MCF 10A (cell line): Measurements from ENCODE around the gene NARS2. TPM values are rescaled to one million over a fixed set of nuclear protein-coding genes. Genes with fewer than 3 reads are reported as not detected.
"Not testable (repeated sequence)": the region's sequence is repeated elsewhere in the genome, so short reads cannot be mapped to it uniquely, and the experiment has no call there.

Experiments used
- BruUV-seq: library from RNA; stranded (reverse); fragments of 400-500 nt; replicated peaks from 2 replicates; lab custom pipeline; 2021; lab: Mats Ljungman, UMichigan
- CTCF ChIA-PET: fragments of 300-600 bp; sonication (Branson Sonifier 250); formaldehyde crosslinking; extraction: SDS; loops from one replicate; lab custom pipeline; 2021; ENCODE audit warnings: antibody characterized with exemption, inconsistent platforms; lab: Yijun Ruan, JAX
- POLR2A ChIA-PET: fragments of 300-600, 350-650 bp; sonication (Branson Sonifier 250); formaldehyde crosslinking; extraction: SDS; loops from one replicate; lab custom pipeline; 2020; ENCODE audit warnings: antibody characterized with exemption, inconsistent platforms; lab: Yijun Ruan, JAX
- DNase-seq: peaks from one replicate; pipeline ENCODE4 v3.0.0-alpha.2; 2018; ENCODE audit not compliant: unreplicated experiment
- H3K27ac Mint-ChIP-seq: one replicate; pipeline ENCODE4 v1.8.0; 2022; ENCODE audit warnings: mild to moderate bottlenecking, low read depth, mixed read lengths; ENCODE audit not compliant: unreplicated experiment
- H3K27me3 Mint-ChIP-seq: one replicate; pipeline ENCODE4 v1.8.0; 2022; ENCODE audit warnings: mixed read lengths; ENCODE audit not compliant: insufficient read depth, unreplicated experiment
- H3K36me3 Mint-ChIP-seq: one replicate; pipeline ENCODE4 v1.8.0; 2022; ENCODE audit warnings: mild to moderate bottlenecking, moderate library complexity, mixed read lengths; ENCODE audit not compliant: insufficient read depth, unreplicated experiment
- H3K4me1 Mint-ChIP-seq: one replicate; pipeline ENCODE4 v1.8.0; 2022; ENCODE audit warnings: mixed read lengths; ENCODE audit not compliant: insufficient read depth, unreplicated experiment
- H3K4me3 Mint-ChIP-seq: one replicate; pipeline ENCODE4 v1.8.0; 2022; ENCODE audit warnings: mild to moderate bottlenecking, moderate library complexity, mixed read lengths; ENCODE audit not compliant: unreplicated experiment
- H3K9me3 Mint-ChIP-seq: one replicate; pipeline ENCODE4 v1.8.0; 2022; ENCODE audit warnings: mixed read lengths; ENCODE audit not compliant: unreplicated experiment
- intact Hi-C: fragments of 100-400 bp; cut with micrococcal nuclease; formaldehyde crosslinking; loops from 2 replicates; pipeline ENCODE4 v1.14.1; 2022
- total RNA-seq: library from RNA; stranded (reverse); gene quantifications from 2 replicates; pipeline ENCODE4 v1.2.3, GENCODE V29; 2022
- TF ChIP-seq, protein P1 (sequence below): fragments of 200-600 bp; IDR thresholded peaks from one replicate; pipeline ENCODE4 v1.8.0; 2022; ENCODE audit warnings: antibody characterized with exemption, mild to moderate bottlenecking; ENCODE audit not compliant: unreplicated experiment

NARS2 gene
- total RNA-seq, 1 experiment from 2014 or later = 24.6 TPM

DNA sequence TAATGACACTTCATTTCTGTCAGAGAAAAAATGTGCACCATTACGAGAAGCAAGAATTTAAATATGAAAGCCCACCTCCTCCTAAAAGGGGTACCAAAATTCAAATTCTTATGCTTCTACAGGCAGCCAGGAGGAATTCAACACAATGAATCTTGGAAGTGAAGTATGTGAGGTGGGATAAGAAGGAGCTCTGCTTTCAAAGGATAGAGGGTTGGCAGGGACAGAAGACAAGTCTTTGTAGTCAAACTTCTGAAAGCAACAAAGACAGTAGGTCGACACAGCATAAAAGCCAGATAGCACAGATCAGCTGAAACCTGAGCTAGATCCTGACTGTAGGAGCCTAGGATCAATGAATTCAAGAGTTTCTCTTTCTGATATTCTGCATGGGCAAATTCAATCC is 17.4 kb downstream of the NARS2 start:
- no peak overlapping the region for H3K4me3 Mint-ChIP-seq
- no peak overlapping the region for H3K27ac Mint-ChIP-seq
- no peaks in the 10 kb centered on the region for H3K27me3 Mint-ChIP-seq
- TF ChIP-seq, protein P1, sequence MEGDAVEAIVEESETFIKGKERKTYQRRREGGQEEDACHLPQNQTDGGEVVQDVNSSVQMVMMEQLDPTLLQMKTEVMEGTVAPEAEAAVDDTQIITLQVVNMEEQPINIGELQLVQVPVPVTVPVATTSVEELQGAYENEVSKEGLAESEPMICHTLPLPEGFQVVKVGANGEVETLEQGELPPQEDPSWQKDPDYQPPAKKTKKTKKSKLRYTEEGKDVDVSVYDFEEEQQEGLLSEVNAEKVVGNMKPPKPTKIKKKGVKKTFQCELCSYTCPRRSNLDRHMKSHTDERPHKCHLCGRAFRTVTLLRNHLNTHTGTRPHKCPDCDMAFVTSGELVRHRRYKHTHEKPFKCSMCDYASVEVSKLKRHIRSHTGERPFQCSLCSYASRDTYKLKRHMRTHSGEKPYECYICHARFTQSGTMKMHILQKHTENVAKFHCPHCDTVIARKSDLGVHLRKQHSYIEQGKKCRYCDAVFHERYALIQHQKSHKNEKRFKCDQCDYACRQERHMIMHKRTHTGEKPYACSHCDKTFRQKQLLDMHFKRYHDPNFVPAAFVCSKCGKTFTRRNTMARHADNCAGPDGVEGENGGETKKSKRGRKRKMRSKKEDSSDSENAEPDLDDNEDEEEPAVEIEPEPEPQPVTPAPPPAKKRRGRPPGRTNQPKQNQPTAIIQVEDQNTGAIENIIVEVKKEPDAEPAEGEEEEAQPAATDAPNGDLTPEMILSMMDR = no peak
- peaks cover 59% of the 10 kb centered on the region for H3K36me3 Mint-ChIP-seq
- no TSS peak for BruUV-seq
- DNase-seq = no peak
- ChIA-PET POLR2A (interaction anchor here (0.6 to 0.7 kb wide), 2 partner anchors 16 to 52 kb away, joined by 3 to 4 read pairs; no protein-coding TSS in a partner anchor), CTCF (no interaction called here)
- intact Hi-C loops = no loop called here
- peaks cover 1% of the 10 kb centered on the region for H3K9me3 Mint-ChIP-seq
- peaks cover 8% of the 10 kb centered on the region for H3K4me1 Mint-ChIP-seq

- intact Hi-C loops = no loop called here
- ChIA-PET POLR2A (no interaction called here), CTCF (interaction anchor here (0.6 to 4.6 kb wide), 2 partner anchors 9 to 321 kb away, joined by 3 to 30 read pairs; no protein-coding TSS in a partner anchor)
- no TSS peak for BruUV-seq
- TF ChIP-seq, protein P1 = no peak
- peaks cover 2% of the 10 kb centered on the region for H3K4me1 Mint-ChIP-seq
- peaks cover 6% of the 10 kb centered on the region for H3K9me3 Mint-ChIP-seq
- peaks cover 63% of the 10 kb centered on the region for H3K36me3 Mint-ChIP-seq
- no peak for DNase-seq
- no peak overlapping the region for H3K4me3 Mint-ChIP-seq
- H3K27ac Mint-ChIP-seq = no peak overlapping the region
- H3K27me3 Mint-ChIP-seq = no peaks in the 10 kb centered on the region
Observed at GRCh38 chr11:78555592-78555991, 19.1 kb downstream of the NARS2 start.

DNA sequence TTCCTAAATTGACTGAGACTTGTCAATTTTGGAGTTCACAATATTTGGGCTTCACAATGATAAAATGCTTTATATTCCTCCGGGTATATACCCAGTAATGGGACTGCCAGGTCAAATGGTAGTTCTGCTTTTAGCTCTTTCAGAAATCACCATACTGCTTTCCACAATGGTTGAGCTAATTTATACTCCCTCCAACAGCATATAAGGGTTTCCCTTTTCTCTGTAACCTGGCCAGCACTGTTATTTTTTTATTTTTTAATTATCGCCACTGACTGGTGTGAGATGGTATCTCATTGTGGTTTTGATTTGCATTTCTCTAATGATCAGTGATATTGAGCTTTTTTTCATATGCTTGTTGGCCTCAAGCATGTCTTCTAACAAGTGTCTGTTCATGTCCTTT is 21.8 kb downstream of the NARS2 start:
- no peak for DNase-seq
- H3K4me1 Mint-ChIP-seq = no peaks in the 10 kb centered on the region
- TF ChIP-seq, protein P1 = no peak
- peaks cover 6% of the 10 kb centered on the region for H3K9me3 Mint-ChIP-seq
- ChIA-PET CTCF (interaction anchor here (0.8 to 4.6 kb wide), 2 partner anchors 11 to 138 kb away, joined by 3 to 30 read pairs; no protein-coding TSS in a partner anchor), POLR2A (no interaction called here)
- H3K36me3 Mint-ChIP-seq = peaks cover 46% of the 10 kb centered on the region
- H3K4me3 Mint-ChIP-seq = no peak overlapping the region
- H3K27me3 Mint-ChIP-seq = no peaks in the 10 kb centered on the region
- intact Hi-C loops = no loop called here
- peak overlapping the region; percentile 46 for H3K27ac Mint-ChIP-seq
- BruUV-seq = no TSS peak

DNA sequence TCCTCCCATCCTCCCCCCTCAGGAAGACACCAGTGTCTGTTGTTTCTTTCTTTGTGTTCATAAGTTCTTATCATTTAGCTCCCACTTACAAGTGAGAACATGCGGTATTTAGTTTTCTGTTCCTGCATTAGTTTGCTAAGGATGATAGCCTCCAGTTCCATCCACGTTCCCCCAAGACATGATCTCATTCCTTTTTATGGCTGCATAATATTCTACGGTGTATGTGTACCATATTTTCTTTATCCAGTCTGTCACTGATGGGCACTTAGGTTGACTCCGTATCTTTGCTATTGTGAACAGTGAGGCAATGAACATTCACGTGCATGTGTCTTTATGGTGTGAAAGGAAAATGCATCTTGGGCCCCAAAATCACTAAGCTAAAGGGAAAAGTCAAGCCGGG is 22.5 kb downstream of the NARS2 start:
- CTCF ChIA-PET = interaction anchor here (0.6 to 4.6 kb wide), 2 partner anchors 12 to 51 kb away, joined by 3 to 30 read pairs; no protein-coding TSS in a partner anchor
- peaks cover 40% of the 10 kb centered on the region for H3K36me3 Mint-ChIP-seq
- H3K27me3 Mint-ChIP-seq, POLR2A ChIA-PET, H3K4me3 Mint-ChIP-seq, DNase-seq, intact Hi-C loops, H3K9me3 Mint-ChIP-seq, BruUV-seq, H3K4me1 Mint-ChIP-seq: not testable (repeated sequence)
- H3K27ac Mint-ChIP-seq = peak overlapping the region; percentile 46
